Testis (tissue), 3 donors: Measurements from ENCODE around the gene ITGA1. TPM values are rescaled to one million over a fixed set of nuclear protein-coding genes. Genes with fewer than 3 reads are reported as not detected.

Experiments
- DNase-seq: peaks from one replicate; pipeline ENCODE4 v3.0.0-alpha.2; 2019
- H3K27ac ChIP-seq, 2 donors: fragments of 200-600 bp; sonication (generic); one replicate each; pipeline ENCODE4 v1.5.1; 2019
- H3K27me3 ChIP-seq: fragments of 200-600 bp; sonication (generic); one replicate; pipeline ENCODE4 v1.5.1; 2019
- H3K36me3 ChIP-seq: fragments of 200-600 bp; sonication (generic); one replicate; pipeline ENCODE4 v1.5.1; 2017; ENCODE audit warnings: low read depth; ENCODE audit errors: missing control alignments
- H3K4me1 ChIP-seq: fragments of 200-600 bp; sonication (generic); one replicate; pipeline ENCODE4 v1.5.1; 2019
- H3K4me3 ChIP-seq, 2 donors: fragments of 200-600 bp; sonication (generic); one replicate each; pipeline ENCODE4 v1.5.1; 2017 to 2019
- H3K9me3 ChIP-seq: fragments of 200-600 bp; sonication (generic); one replicate; pipeline ENCODE4 v1.5.1; 2017
- POLR2A ChIP-seq: fragments of 450-650 bp; IDR thresholded peaks from one replicate; pipeline ENCODE4 v1.6.1; 2017; ENCODE audit warnings: antibody characterized with exemption, mild to moderate bottlenecking, moderate library complexity
- WGBS, 2 donors: methylation state at CpG; one replicate each; pipeline ENCODE4 v1.1.5; 2018; 5-methylcytosine and 5-hydroxymethylcytosine counted together
- intact Hi-C: fragments of 100-400 bp; cut with DNase I; formaldehyde crosslinking; loops from one replicate; pipeline ENCODE4 v1.15.1; 2023; ENCODE audit warnings: low total_unique reads
- polyA plus RNA-seq: library from polyadenylated mRNA; stranded (reverse); fragments of 350-450 nt; fragmentation: Illumina TruSeq; extraction: RNeasy Lipid Tissue Mini Kit (QIAGEN cat#74804); gene quantifications from one replicate; pipeline ENCODE4 v1.2.3, GENCODE V29; 2014; ENCODE audit warnings: low read depth, low replicate concordance; ENCODE audit not compliant: insufficient read depth
- total RNA-seq, 2 donors: library from RNA; depleted of rRNA; stranded (reverse); fragments of >200 nt; gene quantifications; one replicate each; pipeline ENCODE4 v1.2.3, GENCODE V29; 2016
- TF ChIP-seq, protein P1 (sequence below), 3 experiments: fragments of 450-650 bp in 2 of 3; fragments of 200-600 bp in 1 of 3; sonication (generic) in 1 of 3; IDR thresholded peaks; one replicate each; pipeline ENCODE4 v1.5.1; 2016 to 2019; ENCODE audit warnings: antibody characterized with exemption in 3 of 3, mild to moderate bottlenecking in 2 of 3, moderate library complexity in 1 of 3

The ITGA1 gene
- total and polyA plus RNA-seq, 3 donors from 2014 or later: 7.3 to 8.1 (median 7.5) TPM

DNA sequence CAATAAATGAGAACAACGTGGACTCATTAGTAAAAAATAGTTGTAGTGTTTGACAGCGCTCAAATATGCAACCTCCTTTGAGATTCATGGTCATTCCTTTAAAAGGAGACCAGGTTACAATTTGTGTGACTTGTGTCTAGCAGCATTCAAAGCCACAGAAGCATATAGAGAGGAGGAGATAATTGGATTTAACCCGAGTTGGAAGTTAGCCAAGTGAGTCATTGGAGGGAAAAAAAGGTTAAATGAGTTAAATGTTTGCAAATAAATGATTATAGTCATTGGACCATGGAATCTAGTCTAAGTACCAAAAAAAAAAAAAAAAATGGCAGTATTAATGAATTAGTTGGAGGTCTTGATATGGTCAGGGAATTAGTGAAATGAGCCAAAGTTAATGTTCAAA lies 90.9 kb downstream of the ITGA1 start:
- H3K4me1 ChIP-seq: no peaks in the 10 kb centered on the region
- H3K27me3 ChIP-seq: no peaks in the 10 kb centered on the region
- 50 to 60% methylated on average over 3 of the region's 3 CpGs for WGBS, 2 donors
- H3K9me3 ChIP-seq: no peaks in the 10 kb centered on the region
- no peaks in the 10 kb centered on the region for H3K36me3 ChIP-seq
- no peak overlapping the region for H3K27ac ChIP-seq
- intact Hi-C loops: no loop called here
- no peak for DNase-seq
- no peak overlapping the region for H3K4me3 ChIP-seq
- TF ChIP-seq POLR2A: no peak
- TF ChIP-seq, protein P1, sequence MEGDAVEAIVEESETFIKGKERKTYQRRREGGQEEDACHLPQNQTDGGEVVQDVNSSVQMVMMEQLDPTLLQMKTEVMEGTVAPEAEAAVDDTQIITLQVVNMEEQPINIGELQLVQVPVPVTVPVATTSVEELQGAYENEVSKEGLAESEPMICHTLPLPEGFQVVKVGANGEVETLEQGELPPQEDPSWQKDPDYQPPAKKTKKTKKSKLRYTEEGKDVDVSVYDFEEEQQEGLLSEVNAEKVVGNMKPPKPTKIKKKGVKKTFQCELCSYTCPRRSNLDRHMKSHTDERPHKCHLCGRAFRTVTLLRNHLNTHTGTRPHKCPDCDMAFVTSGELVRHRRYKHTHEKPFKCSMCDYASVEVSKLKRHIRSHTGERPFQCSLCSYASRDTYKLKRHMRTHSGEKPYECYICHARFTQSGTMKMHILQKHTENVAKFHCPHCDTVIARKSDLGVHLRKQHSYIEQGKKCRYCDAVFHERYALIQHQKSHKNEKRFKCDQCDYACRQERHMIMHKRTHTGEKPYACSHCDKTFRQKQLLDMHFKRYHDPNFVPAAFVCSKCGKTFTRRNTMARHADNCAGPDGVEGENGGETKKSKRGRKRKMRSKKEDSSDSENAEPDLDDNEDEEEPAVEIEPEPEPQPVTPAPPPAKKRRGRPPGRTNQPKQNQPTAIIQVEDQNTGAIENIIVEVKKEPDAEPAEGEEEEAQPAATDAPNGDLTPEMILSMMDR (IDR thresholded peaks at IDR 0.05): no peak

DNA sequence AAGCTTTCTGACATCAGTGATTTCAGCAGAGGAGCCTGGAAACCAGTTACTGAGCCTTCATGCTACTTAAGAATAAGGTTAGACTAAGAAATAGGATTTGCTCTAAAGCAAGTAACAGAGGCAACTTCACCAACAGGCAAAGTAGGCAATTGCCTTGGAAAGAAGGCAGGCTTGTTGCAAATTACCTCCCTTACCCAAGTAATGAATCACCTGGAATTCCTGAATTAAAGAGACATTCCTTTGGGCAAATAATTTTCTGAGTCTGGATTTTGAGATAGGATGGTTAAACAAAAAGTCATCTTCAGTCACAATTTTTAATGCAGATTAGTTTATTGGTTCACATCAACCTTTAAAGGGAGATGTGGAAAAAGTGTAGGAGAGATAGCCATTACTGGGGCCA lies 92.8 kb downstream of the ITGA1 start:
- H3K4me3 ChIP-seq: no peak overlapping the region
- no peaks in the 10 kb centered on the region for H3K27me3 ChIP-seq
- TF ChIP-seq, protein P1 (IDR thresholded peaks at IDR 0.05): no peak
- no peak for TF ChIP-seq POLR2A
- DNase-seq: no peak
- H3K4me1 ChIP-seq: no peaks in the 10 kb centered on the region
- H3K36me3 ChIP-seq: no peaks in the 10 kb centered on the region
- no peak overlapping the region for H3K27ac ChIP-seq
- no peaks in the 10 kb centered on the region for H3K9me3 ChIP-seq
- intact Hi-C loops: no loop called here

DNA sequence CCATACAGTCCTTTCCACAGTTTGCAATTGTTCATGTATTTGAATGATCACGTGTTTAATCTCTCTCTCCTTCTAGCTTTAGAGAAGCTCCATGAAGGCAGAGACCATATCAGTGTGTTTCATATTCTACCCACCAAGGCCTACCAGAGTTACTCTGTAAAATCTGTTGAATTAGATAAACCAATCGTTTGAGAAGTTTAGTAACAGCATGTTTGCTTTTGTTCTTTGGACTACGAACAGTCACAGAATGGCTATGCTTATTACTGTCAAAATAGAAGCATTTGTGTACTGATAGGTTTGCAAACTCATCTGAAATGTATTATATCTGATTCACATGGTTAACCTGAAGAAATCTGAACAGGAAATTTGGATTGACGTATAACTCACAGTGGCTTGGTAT lies 93.8 kb downstream of the ITGA1 start:
- 76 to 90% methylated on average over 4 of the region's 4 CpGs for WGBS, 2 donors
- no peak for DNase-seq
- TF ChIP-seq, protein P1 (IDR thresholded peaks at IDR 0.05): no peak
- TF ChIP-seq POLR2A: no peak
- no peak overlapping the region for H3K27ac ChIP-seq
- intact Hi-C loops: no loop called here
- H3K4me3 ChIP-seq: no peak overlapping the region
- H3K27me3 ChIP-seq: no peaks in the 10 kb centered on the region
- no peaks in the 10 kb centered on the region for H3K9me3 ChIP-seq
- H3K4me1 ChIP-seq: no peaks in the 10 kb centered on the region
- H3K36me3 ChIP-seq: no peaks in the 10 kb centered on the region

DNA sequence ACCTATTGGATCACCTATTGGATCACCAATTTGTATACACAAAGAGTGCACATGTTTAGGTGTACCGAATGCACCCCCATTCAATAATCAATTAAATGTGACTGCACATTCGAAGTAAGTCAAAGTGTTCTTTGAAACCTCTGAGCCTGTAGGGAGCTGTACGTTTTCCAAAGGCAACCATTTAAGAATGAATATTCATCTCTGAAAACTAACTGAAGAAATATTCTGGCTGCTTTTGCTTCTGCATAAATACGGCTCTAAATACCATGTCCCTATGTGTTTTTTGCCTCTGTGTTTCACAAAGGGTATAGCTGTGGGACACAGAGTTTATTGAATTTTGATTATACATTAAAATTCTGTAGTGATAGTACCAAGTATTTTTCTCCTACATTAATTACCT lies 95.4 kb downstream of the ITGA1 start:
- intact Hi-C loops: no loop called here
- no peak overlapping the region for H3K27ac ChIP-seq
- TF ChIP-seq, protein P1 (IDR thresholded peaks at IDR 0.05): no peak
- no peak for TF ChIP-seq POLR2A
- no peak for DNase-seq
- no peaks in the 10 kb centered on the region for H3K27me3 ChIP-seq
- 87 to 94% methylated on average over 4 of the region's 4 CpGs for WGBS, 2 donors
- no peaks in the 10 kb centered on the region for H3K36me3 ChIP-seq
- no peak overlapping the region for H3K4me3 ChIP-seq
- H3K9me3 ChIP-seq: no peaks in the 10 kb centered on the region
- H3K4me1 ChIP-seq: no peaks in the 10 kb centered on the region

DNA sequence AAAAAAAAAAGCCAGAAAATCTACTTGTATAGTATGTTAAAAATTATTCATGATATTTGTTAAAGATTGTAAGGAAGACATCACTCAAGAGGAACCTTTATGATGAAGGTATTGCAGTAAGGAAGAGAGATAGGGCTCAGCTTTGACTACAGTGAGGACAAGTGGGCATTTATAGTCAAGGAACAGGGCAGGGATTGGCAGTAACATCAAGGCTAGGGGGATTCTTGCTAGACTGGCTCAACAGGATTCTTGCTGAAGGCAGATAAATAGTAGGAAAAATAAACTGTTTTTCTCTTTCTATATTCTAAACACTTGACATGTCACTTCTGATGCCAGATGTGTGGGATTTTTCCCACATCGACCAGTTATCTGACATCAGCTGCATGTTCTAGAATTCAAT lies 96.7 kb downstream of the ITGA1 start:
- WGBS, 2 donors: 54 to 63% methylated on average over 1 of the region's 1 CpG
- Histone ChIP-seq H3K4me3 (no peak overlapping the region), H3K27ac (no peak overlapping the region), H3K4me1 (no peaks in the 10 kb centered on the region), H3K27me3 (no peaks in the 10 kb centered on the region), H3K36me3 (no peaks in the 10 kb centered on the region), H3K9me3 (no peaks in the 10 kb centered on the region)
- TF ChIP-seq POLR2A: no peak
- TF ChIP-seq, protein P1 (IDR thresholded peaks at IDR 0.05): no peak
- no peak for DNase-seq
- intact Hi-C loops: no loop called here
